GM12878 (cell line): ENCODE results near the gene TCF12. TPM values are rescaled to one million over a fixed set of nuclear protein-coding genes. Genes with fewer than 3 reads are reported as not detected.

Experiments used
- ATAC-seq: fragments of 200-7000 bp; cut with Tn5 transposase; 3 replicates; pipeline ENCODE4 v1.9.1; 2020; ENCODE audit warnings: mild to moderate bottlenecking, moderate library complexity
- BruUV-seq: library from RNA; stranded (reverse); fragments of 400-500 nt; replicated peaks from 2 replicates; lab custom pipeline; 2021; lab: Mats Ljungman, UMichigan
- CTCF ChIA-PET: fragments of 300-600 bp; sonication (Branson Sonifier 250); formaldehyde crosslinking; extraction: SDS; loops from one replicate; lab custom pipeline; 2021; ENCODE audit warnings: inconsistent platforms; lab: Yijun Ruan, JAX
- POLR2A ChIA-PET: fragments of 350-600 bp; formaldehyde crosslinking; extraction: SDS; loops from one replicate; lab custom pipeline; 2021; ENCODE audit warnings: inconsistent platforms; lab: Charles Lee
- RAD21 ChIA-PET: fragments of 300-600 bp; sonication (Branson Sonifier 250); formaldehyde crosslinking; loops from one replicate; lab custom pipeline; 2023; ENCODE audit warnings: antibody characterized with exemption; ENCODE audit not compliant: unreplicated experiment; lab: Charles Lee
- SMC1A ChIA-PET: fragments of 300-600 bp; sonication (Branson Sonifier 250); formaldehyde crosslinking; loops from one replicate; lab custom pipeline; 2023; ENCODE audit not compliant: unreplicated experiment, uncharacterized antibody; lab: Charles Lee
- DNase-seq: peaks from one replicate; pipeline ENCODE4 v3.0.0-alpha.2; 2011; ENCODE audit warnings: low read depth, low spot score
- FAIRE-seq: peaks from 3 replicates; lab custom pipeline; 2011; peaks lifted over from hg19 to GRCh38; lab: Jason Lieb, UNC
- H2AFZ ChIP-seq: 2 replicates; pipeline ENCODE4 v1.6.0; 2011; ENCODE audit warnings: low read depth, low read length, control low read depth; ENCODE audit not compliant: control insufficient read depth
- H3K27ac ChIP-seq: 2 replicates; pipeline ENCODE4 v1.5.1; 2011; ENCODE audit warnings: control low read depth; ENCODE audit not compliant: control insufficient read depth, insufficient read depth
- H3K27me3 ChIP-seq, 2 experiments: replicated peaks in 1 of 2; 2 replicates each; pipeline versions ENCODE4 v1.6.0 to v1.6.1; 2011; ENCODE audit warnings: low read length in 1 of 2; ENCODE audit not compliant: control insufficient read depth in 2 of 2, insufficient read depth in 2 of 2
- H3K36me3 ChIP-seq, 2 experiments: 2 replicates each; pipeline ENCODE4 v1.5.1; 2011; ENCODE audit warnings: low read length in 1 of 2; ENCODE audit not compliant: control insufficient read depth in 2 of 2, insufficient read depth in 2 of 2
- H3K4me1 ChIP-seq: 2 replicates; pipeline ENCODE4 v1.6.1; 2011; ENCODE audit warnings: mild to moderate bottlenecking, low read length, moderate library complexity, mixed read lengths; ENCODE audit not compliant: control insufficient read depth, insufficient read depth
- H3K4me2 ChIP-seq: 2 replicates; pipeline ENCODE4 v1.6.0; 2011; ENCODE audit warnings: control low read depth; ENCODE audit not compliant: control insufficient read depth, insufficient read depth
- H3K4me3 ChIP-seq: fragments of 200-600 bp; sonication (generic); 2 replicates; pipeline ENCODE4 v1.5.1; 2016
- H3K79me2 ChIP-seq: 2 replicates; pipeline ENCODE4 v1.6.0; 2011; ENCODE audit warnings: low read length; ENCODE audit not compliant: control insufficient read depth, insufficient read depth
- H3K9ac ChIP-seq: 2 replicates; pipeline ENCODE4 v1.8.0; 2011; ENCODE audit warnings: low read length, control low read depth, mixed read lengths; ENCODE audit not compliant: control insufficient read depth, insufficient read depth
- H3K9me3 ChIP-seq: replicated peaks from 3 replicates; pipeline ENCODE4 v1.5.1; 2011; ENCODE audit warnings: mild to moderate bottlenecking, low read length; ENCODE audit not compliant: control insufficient read depth, insufficient read depth
- H4K20me1 ChIP-seq: 2 replicates; pipeline ENCODE4 v1.6.0; 2011; ENCODE audit not compliant: control insufficient read depth, insufficient read depth
- BHLHE40 ChIP-seq, 2 experiments: fragments of 450-650 bp in 1 of 2; IDR thresholded peaks; 2 replicates each; pipeline ENCODE4 v1.6.1; 2011 to 2017; ENCODE audit warnings: low read depth in 2 of 2, borderline replicate concordance in 1 of 2, improper control_type of control experiment in 1 of 2, low read length in 1 of 2, mild to moderate bottlenecking in 1 of 2
- HSF1 ChIP-seq: fragments of 150-350 bp; IDR thresholded peaks from 2 replicates; pipeline ENCODE4 v1.6.1; 2014; ENCODE audit warnings: mild to moderate bottlenecking, low read depth, low read length
- IRF5 ChIP-seq: fragments of 450-650 bp; IDR thresholded peaks from 2 replicates; pipeline ENCODE4 v1.6.1; 2017; ENCODE audit warnings: borderline replicate concordance
- NR2F1 ChIP-seq: fragments of 450-650 bp; conservative IDR thresholded peaks from 2 replicates; pipeline ENCODE4 v1.6.1; 2017; ENCODE audit warnings: mild to moderate bottlenecking
- PML ChIP-seq: IDR thresholded peaks from 2 replicates; pipeline ENCODE4 v1.6.1; 2012; ENCODE audit warnings: low read length, inconsistent platforms
- RAD21 ChIP-seq: IDR thresholded peaks from 2 replicates; pipeline ENCODE4 v1.6.1; 2011; ENCODE audit warnings: mild to moderate bottlenecking, low read depth, low read length, moderate library complexity; ENCODE audit not compliant: insufficient read depth
- SUZ12 ChIP-seq: fragments of 200-600 bp; sonication (generic); IDR thresholded peaks from one replicate; pipeline ENCODE4 v1.6.1; 2018; ENCODE audit warnings: antibody characterized with exemption, mild to moderate bottlenecking; ENCODE audit not compliant: unreplicated experiment
- TCF12 ChIP-seq: IDR thresholded peaks from 2 replicates; pipeline ENCODE4 v1.6.1; 2011; ENCODE audit warnings: low read depth, mild to moderate bottlenecking, low read length
- ZNF217 ChIP-seq: fragments of 450-650 bp; IDR thresholded peaks from 2 replicates; pipeline ENCODE4 v1.6.1; 2017; ENCODE audit warnings: antibody characterized with exemption, mild to moderate bottlenecking
- WGBS: methylation state at CpG from one replicate; pipeline ENCODE4 v1.1.6; 2016; ENCODE audit warnings: low lambda C conversion rate; ENCODE audit not compliant: insufficient replicate concordance, insufficient coverage; ENCODE audit errors: missing lambda C conversion rate; 5-methylcytosine and 5-hydroxymethylcytosine counted together
- in situ Hi-C: fragments of 300-500 bp; cut with MboI; formaldehyde crosslinking; loops from 9 replicates; pipeline ENCODE4 v1.14.3; 2018; ENCODE audit warnings: mixed read lengths
- intact Hi-C: fragments of 100-400 bp; cut with micrococcal nuclease; formaldehyde crosslinking; loops from one replicate; pipeline ENCODE4 v1.14.2; 2022; ENCODE audit not compliant: unreplicated experiment
- polyA plus RNA-seq, 11 experiments: library from polyadenylated mRNA; depleted of rRNA in 4 of 11; unstranded in 6 of 11; stranded (reverse) in 5 of 11; fragments of >200 nt; fragmentation: Nextera tagmentation in 4 of 11; fragmentation: Illumina TruSeq in 1 of 11; extraction: Ambion mirVana in 4 of 11; extraction: Trizol in 1 of 11; gene quantifications; 1 replicate in 1 of 11; 2 replicates in 10 of 11; pipeline versions ENCODE4 v1.2.1 to v1.2.3, GENCODE V29; 2011 to 2016; ENCODE audit warnings: inconsistent platforms in 2 of 11, missing spikeins in 2 of 11, low read depth in 1 of 11
- total RNA-seq, 4 experiments: library from RNA; depleted of rRNA in 3 of 4; stranded (reverse); fragments of >200 nt in 3 of 4; fragmentation: Illumina TruSeq in 1 of 4; extraction: Trizol in 1 of 4; gene quantifications; 2 replicates each; pipeline versions ENCODE4 v1.2.1 to v1.2.3, GENCODE V29; 2013 to 2021
- TF ChIP-seq, protein P1 (sequence below): fragments of 450-650 bp; IDR thresholded peaks from 2 replicates; pipeline ENCODE4 v1.6.1; 2016; ENCODE audit warnings: mild to moderate bottlenecking, moderate library complexity, borderline replicate concordance
- TF ChIP-seq, protein P2 (sequence below), 3 experiments: IDR thresholded peaks in 2 of 3; conservative IDR thresholded peaks in 1 of 3; 2 replicates each; pipeline ENCODE4 v1.5.1; 2011; ENCODE audit warnings: low read depth in 3 of 3, low read length in 3 of 3, mild to moderate bottlenecking in 3 of 3, control low read depth in 2 of 3, moderate library complexity in 2 of 3, inconsistent platforms in 1 of 3, mixed read lengths in 1 of 3; ENCODE audit not compliant: control insufficient read depth in 2 of 3, insufficient read depth in 1 of 3; ENCODE audit errors: extremely low read depth in 1 of 3

The TCF12 gene
- total and polyA plus RNA-seq, 10 of the 15 experiments (the other 5 are each of a cell fraction or from before 2014, with no cell fraction given) = 8.2 to 70.9 (median 49.5) TPM

- no peak for TF ChIP-seq HSF1
These were observed 97.5 kb downstream of the TCF12 start (continued) for GRCh38 chr15:57015897-57016296.

GRCh38 chr15:57017024-57017423, 98.6 kb downstream of the TCF12 start:
- in situ Hi-C loops = loop anchor here (25.0 kb wide), 1 partner anchor 520 kb away; no protein-coding TSS in a partner anchor
- H3K27me3 ChIP-seq = no peaks in the 10 kb centered on the region
- intact Hi-C loops = loop anchor here (10.0 kb wide), 3 partner anchors 118 to 288 kb away; no protein-coding TSS in a partner anchor
- H3K4me3 ChIP-seq = no peak overlapping the region
- POLR2A ChIA-PET = no interaction called here
- no peak overlapping the region for H3K27ac ChIP-seq
- SMC1A ChIA-PET = interaction anchor here (0.6 to 2.7 kb wide), 3 partner anchors 10 to 289 kb away, joined by 3 to 6 read pairs (median 4); no protein-coding TSS in a partner anchor
- FAIRE-seq (no peak), DNase-seq (no peak), ATAC-seq (peak; percentile 67)
- 73% methylated on average over 3 of the region's 3 CpGs for WGBS
- H3K4me2 ChIP-seq = no peak overlapping the region
- H2AFZ ChIP-seq = no peak overlapping the region
- H3K36me3 ChIP-seq = no peaks in the 10 kb centered on the region
- BruUV-seq = no TSS peak
- no peaks in the 10 kb centered on the region; the same call in 2 of the 3 replicates for H3K9me3 ChIP-seq
- RAD21 ChIA-PET = interaction anchor here (1.3 to 1.8 kb wide), 2 partner anchors 119 to 130 kb away, joined by 3 to 4 read pairs; no protein-coding TSS in a partner anchor
- no peaks in the 10 kb centered on the region for H3K4me1 ChIP-seq
- no peaks in the 10 kb centered on the region for H4K20me1 ChIP-seq
- H3K79me2 ChIP-seq = peaks cover 5% of the 10 kb centered on the region
- H3K9ac ChIP-seq = no peak overlapping the region
- CTCF ChIA-PET = interaction anchor here (1.2 to 2.0 kb wide), 2 partner anchors 101 to 130 kb away, joined by 3 to 11 read pairs; no protein-coding TSS in a partner anchor
- TF ChIP-seq RAD21 = peak; percentile 65
- no peak for TF ChIP-seq BHLHE40 (IDR thresholded peaks at IDR 0.05; ENCODE audit: borderline replicate concordance in 1 of 2, low read depth in 2 of 2, low read length in 1 of 2)
- no peak for TF ChIP-seq IRF5
- no peak for TF ChIP-seq TCF12
- TF ChIP-seq, protein P1, sequence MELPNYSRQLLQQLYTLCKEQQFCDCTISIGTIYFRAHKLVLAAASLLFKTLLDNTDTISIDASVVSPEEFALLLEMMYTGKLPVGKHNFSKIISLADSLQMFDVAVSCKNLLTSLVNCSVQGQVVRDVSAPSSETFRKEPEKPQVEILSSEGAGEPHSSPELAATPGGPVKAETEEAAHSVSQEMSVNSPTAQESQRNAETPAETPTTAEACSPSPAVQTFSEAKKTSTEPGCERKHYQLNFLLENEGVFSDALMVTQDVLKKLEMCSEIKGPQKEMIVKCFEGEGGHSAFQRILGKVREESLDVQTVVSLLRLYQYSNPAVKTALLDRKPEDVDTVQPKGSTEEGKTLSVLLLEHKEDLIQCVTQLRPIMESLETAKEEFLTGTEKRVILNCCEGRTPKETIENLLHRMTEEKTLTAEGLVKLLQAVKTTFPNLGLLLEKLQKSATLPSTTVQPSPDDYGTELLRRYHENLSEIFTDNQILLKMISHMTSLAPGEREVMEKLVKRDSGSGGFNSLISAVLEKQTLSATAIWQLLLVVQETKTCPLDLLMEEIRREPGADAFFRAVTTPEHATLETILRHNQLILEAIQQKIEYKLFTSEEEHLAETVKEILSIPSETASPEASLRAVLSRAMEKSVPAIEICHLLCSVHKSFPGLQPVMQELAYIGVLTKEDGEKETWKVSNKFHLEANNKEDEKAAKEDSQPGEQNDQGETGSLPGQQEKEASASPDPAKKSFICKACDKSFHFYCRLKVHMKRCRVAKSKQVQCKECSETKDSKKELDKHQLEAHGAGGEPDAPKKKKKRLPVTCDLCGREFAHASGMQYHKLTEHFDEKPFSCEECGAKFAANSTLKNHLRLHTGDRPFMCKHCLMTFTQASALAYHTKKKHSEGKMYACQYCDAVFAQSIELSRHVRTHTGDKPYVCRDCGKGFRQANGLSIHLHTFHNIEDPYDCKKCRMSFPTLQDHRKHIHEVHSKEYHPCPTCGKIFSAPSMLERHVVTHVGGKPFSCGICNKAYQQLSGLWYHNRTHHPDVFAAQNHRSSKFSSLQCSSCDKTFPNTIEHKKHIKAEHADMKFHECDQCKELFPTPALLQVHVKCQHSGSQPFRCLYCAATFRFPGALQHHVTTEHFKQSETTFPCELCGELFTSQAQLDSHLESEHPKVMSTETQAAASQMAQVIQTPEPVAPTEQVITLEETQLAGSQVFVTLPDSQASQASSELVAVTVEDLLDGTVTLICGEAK = no peak
- no peak for TF ChIP-seq PML
- no peak for TF ChIP-seq ZNF217
- no peak for TF ChIP-seq NR2F1
- no peak for TF ChIP-seq SUZ12
- TF ChIP-seq, protein P2, sequence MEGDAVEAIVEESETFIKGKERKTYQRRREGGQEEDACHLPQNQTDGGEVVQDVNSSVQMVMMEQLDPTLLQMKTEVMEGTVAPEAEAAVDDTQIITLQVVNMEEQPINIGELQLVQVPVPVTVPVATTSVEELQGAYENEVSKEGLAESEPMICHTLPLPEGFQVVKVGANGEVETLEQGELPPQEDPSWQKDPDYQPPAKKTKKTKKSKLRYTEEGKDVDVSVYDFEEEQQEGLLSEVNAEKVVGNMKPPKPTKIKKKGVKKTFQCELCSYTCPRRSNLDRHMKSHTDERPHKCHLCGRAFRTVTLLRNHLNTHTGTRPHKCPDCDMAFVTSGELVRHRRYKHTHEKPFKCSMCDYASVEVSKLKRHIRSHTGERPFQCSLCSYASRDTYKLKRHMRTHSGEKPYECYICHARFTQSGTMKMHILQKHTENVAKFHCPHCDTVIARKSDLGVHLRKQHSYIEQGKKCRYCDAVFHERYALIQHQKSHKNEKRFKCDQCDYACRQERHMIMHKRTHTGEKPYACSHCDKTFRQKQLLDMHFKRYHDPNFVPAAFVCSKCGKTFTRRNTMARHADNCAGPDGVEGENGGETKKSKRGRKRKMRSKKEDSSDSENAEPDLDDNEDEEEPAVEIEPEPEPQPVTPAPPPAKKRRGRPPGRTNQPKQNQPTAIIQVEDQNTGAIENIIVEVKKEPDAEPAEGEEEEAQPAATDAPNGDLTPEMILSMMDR (IDR thresholded peaks at IDR 0.05 in 2 of 3, conservative IDR thresholded peaks at IDR 0.05 in 1 of 3; ENCODE audit: control insufficient read depth in 2 of 3, extremely low read depth in 1 of 3, insufficient read depth in 1 of 3, low read depth in 3 of 3, low read length in 3 of 3) = peak in 2 of 3 experiments; percentile 32 to 36; a peak in 2 of 6 replicates
